K562 (cell line): ENCODE data around the gene KCNK7. TPM values are rescaled to one million over a fixed set of nuclear protein-coding genes. Genes with fewer than 3 reads are reported as not detected.

Experiments used
- ADNP ChIP-seq: fragments of 200-800 bp; sonication (Bioruptor generic); IDR thresholded peaks from 2 replicates; pipeline ENCODE4 v1.6.1; 2016; ENCODE audit warnings: missing genetic modification characterization, missing compliant biosample characterization
- BACH1 ChIP-seq: fragments of 200-800 bp; sonication (Bioruptor generic); IDR thresholded peaks from 2 replicates; pipeline ENCODE4 v1.6.1; 2016; ENCODE audit warnings: missing genetic modification characterization, missing compliant biosample characterization
- CBX8 ChIP-seq: fragments of 200-600 bp; sonication (generic); IDR thresholded peaks from 2 replicates; pipeline ENCODE4 v1.6.1; 2012; ENCODE audit warnings: borderline replicate concordance, mixed run types, low read depth, mild to moderate bottlenecking, moderate library complexity, mixed read lengths, low read length, control low read depth, inconsistent platforms; ENCODE audit not compliant: poor library complexity, severe bottlenecking; ENCODE audit errors: extremely low read depth
- EHMT2 ChIP-seq: fragments of 450-650 bp; IDR thresholded peaks from 2 replicates; pipeline ENCODE4 v1.6.1; 2018; ENCODE audit warnings: antibody characterized with exemption
- ETV5 ChIP-seq: sonication (generic); formaldehyde crosslinking; IDR thresholded peaks from 2 replicates; pipeline ENCODE4 v1.4.0; 2020; ENCODE audit warnings: low read depth, mild to moderate bottlenecking, missing genetic modification reagents
- HIVEP1 ChIP-seq: fragments of 250-450 bp; sonication (Bioruptor Pico); IDR thresholded peaks from 2 replicates; pipeline ENCODE4 v1.4.0; 2020; ENCODE audit warnings: mild to moderate bottlenecking
- KDM4B ChIP-seq, 2 experiments: fragments of 450-650 bp in 1 of 2; sonication (generic) in 1 of 2; IDR thresholded peaks; 2 replicates each; pipeline ENCODE4 v1.6.1; 2016 to 2017; ENCODE audit warnings: borderline replicate concordance in 2 of 2, antibody characterized with exemption in 1 of 2, low read depth in 1 of 2, mild to moderate bottlenecking in 1 of 2
- NCOA6 ChIP-seq: fragments of 450-650 bp; IDR thresholded peaks from 2 replicates; pipeline ENCODE4 v1.6.1; 2017; ENCODE audit warnings: mild to moderate bottlenecking
- NFE2L1 ChIP-seq: fragments of 450-650 bp; IDR thresholded peaks from 2 replicates; pipeline ENCODE4 v1.6.1; 2016; ENCODE audit warnings: missing genetic modification characterization, low read depth, mild to moderate bottlenecking, missing compliant biosample characterization, moderate library complexity, borderline replicate concordance
- NUFIP1 ChIP-seq: fragments of 450-650 bp; IDR thresholded peaks from 2 replicates; pipeline ENCODE4 v1.6.1; 2018; ENCODE audit not compliant: partially characterized antibody
- POLR2A ChIP-seq: fragments of 450-650 bp; conservative IDR thresholded peaks from 2 replicates; pipeline ENCODE4 v1.6.1; 2016
- POLR2AphosphoS5 ChIP-seq: IDR thresholded peaks from 2 replicates; pipeline ENCODE4 v1.6.1; 2011; ENCODE audit warnings: mild to moderate bottlenecking, low read depth, low read length, moderate library complexity; ENCODE audit not compliant: control insufficient read depth, insufficient read depth
- RAD51 ChIP-seq: fragments of 450-650 bp; IDR thresholded peaks from 2 replicates; pipeline ENCODE4 v1.7.1; 2016; ENCODE audit warnings: low read depth, mild to moderate bottlenecking, borderline replicate concordance
- SMAD3 ChIP-seq: fragments of 450-650 bp; formaldehyde crosslinking; conservative IDR thresholded peaks from 2 replicates; pipeline ENCODE4 v1.4.0; 2020; ENCODE audit warnings: mild to moderate bottlenecking
- WHSC1 ChIP-seq: IDR thresholded peaks from one replicate; pipeline ENCODE4 v1.6.1; 2012; ENCODE audit warnings: low read length, control low read depth, inconsistent platforms
- ZNF23 ChIP-seq: fragments of 250-450 bp; sonication (Bioruptor Pico); IDR thresholded peaks from 2 replicates; pipeline ENCODE4 v1.4.0; 2020; ENCODE audit warnings: mild to moderate bottlenecking
- ZNF778 ChIP-seq: fragments of 450-650 bp; formaldehyde crosslinking; IDR thresholded peaks from 2 replicates; pipeline ENCODE4 v1.4.0; 2020; ENCODE audit warnings: mild to moderate bottlenecking, moderate library complexity
- polyA plus RNA-seq, 8 experiments: library from polyadenylated mRNA; depleted of rRNA in 4 of 8; stranded (reverse) in 5 of 8; unstranded in 3 of 8; fragments of >200 nt; fragmentation: Nextera tagmentation in 2 of 8; fragmentation: Illumina TruSeq in 1 of 8; extraction: Ambion mirVana in 2 of 8; extraction: Trizol in 1 of 8; gene quantifications; 2 replicates each; pipeline versions ENCODE4 v1.2.1 to v1.2.3, GENCODE V29; 2011 to 2014; ENCODE audit warnings: inconsistent platforms in 1 of 8, missing spikeins in 1 of 8
- total RNA-seq, 7 experiments: library from RNA; depleted of rRNA in 6 of 7; stranded (reverse); fragments of >200 nt in 6 of 7; fragmentation: Illumina TruSeq in 2 of 7; extraction: Trizol in 2 of 7; gene quantifications; 2 replicates each; pipeline versions ENCODE4 v1.2.1 to v1.2.3, GENCODE V29; 2011 to 2021; ENCODE audit warnings: low replicate concordance in 1 of 7
- TF ChIP-seq, protein P1 (sequence below): fragments of 250-450 bp; sonication (Bioruptor Pico); IDR thresholded peaks from 2 replicates; pipeline ENCODE4 v1.5.0; 2020; ENCODE audit warnings: mild to moderate bottlenecking
- TF ChIP-seq, protein P2 (sequence below), 2 experiments: fragments of 450-650 bp; IDR thresholded peaks; 2 replicates each; pipeline ENCODE4 v1.6.1; 2016
- TF ChIP-seq, protein P3 (sequence below): IDR thresholded peaks from 2 replicates; pipeline ENCODE4 v1.6.1; 2016; ENCODE audit warnings: missing genetic modification characterization, missing compliant biosample characterization

The KCNK7 gene
- total and polyA plus RNA-seq, 9 of the 15 experiments (the other 6 are each of a cell fraction or from before 2014, with no cell fraction given) = 0.07 to 0.40 TPM; not detected in 7

DNA sequence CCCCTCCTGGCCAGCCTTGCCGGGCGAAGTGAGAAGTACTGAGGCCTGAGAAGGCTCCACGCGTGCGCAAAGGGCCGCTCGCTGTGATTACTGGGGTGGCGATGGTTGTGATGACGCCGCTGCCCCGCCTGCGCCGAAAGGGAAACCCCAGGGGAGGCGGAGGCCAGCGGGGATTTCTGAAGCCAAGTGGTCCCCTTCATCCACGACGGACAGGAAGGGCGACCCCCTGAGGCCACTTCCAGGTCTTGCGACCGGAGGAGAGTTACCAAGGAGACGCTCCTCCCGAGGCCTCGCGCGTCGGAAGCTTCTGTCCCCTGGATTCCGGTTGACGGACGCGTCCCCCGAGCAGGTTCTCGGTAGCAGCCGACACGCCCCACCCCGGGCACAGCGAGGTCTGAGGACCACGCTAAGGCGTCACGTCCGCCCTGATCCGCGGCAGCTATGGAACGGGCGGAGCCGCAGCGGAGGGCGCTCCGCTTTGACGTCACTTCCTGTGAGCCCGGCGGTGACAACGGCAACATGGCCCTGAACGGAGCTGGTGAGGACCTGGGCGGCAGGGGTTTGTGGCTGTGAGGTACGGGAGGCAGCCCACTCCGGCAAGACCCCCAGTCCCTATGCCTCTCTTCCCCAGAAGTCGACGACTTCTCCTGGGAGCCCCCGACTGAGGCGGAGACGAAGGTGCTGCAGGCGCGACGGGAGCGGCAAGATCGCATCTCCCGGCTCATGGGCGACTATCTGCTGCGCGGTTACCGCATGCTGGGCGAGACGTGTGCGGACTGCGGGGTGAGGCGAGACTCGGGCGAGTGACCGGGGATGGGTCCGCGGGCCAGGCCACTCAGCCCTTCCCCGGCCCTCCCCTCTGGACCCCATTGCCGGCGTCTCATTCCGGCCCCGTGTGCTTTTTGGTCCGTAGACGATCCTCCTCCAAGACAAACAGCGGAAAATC is 25.4 kb downstream of the KCNK7 start, which contains the start of gene ZNRD2 (continued):
- TF ChIP-seq ADNP (tag) (no peak), RAD51 (no peak), NUFIP1 (no peak), POLR2A (peak; percentile 85), NCOA6 (no peak), EHMT2 (no peak), POLR2AphosphoS5 (peak; percentile 61; the same call in 1 of the 2 replicates), ZNF778 (CRISPR knock-in tag) (no peak), WHSC1 (no peak), SMAD3 (CRISPR knock-in tag) (no peak), NFE2L1 (tag) (no peak), ETV5 (CRISPR knock-in tag) (peak; percentile 98), BACH1 (tag) (no peak), CBX8 (no peak), HIVEP1 (CRISPR knock-in tag) (peak; percentile 96), ZNF23 (CRISPR knock-in tag) (no peak), KDM4B (IDR thresholded peaks at IDR 0.05; ENCODE audit: borderline replicate concordance in 2 of 2, low read depth in 1 of 2) (peak in 1 of 2 experiments; percentile 82; a peak in 1 of 4 replicates)
- TF ChIP-seq, protein P1, sequence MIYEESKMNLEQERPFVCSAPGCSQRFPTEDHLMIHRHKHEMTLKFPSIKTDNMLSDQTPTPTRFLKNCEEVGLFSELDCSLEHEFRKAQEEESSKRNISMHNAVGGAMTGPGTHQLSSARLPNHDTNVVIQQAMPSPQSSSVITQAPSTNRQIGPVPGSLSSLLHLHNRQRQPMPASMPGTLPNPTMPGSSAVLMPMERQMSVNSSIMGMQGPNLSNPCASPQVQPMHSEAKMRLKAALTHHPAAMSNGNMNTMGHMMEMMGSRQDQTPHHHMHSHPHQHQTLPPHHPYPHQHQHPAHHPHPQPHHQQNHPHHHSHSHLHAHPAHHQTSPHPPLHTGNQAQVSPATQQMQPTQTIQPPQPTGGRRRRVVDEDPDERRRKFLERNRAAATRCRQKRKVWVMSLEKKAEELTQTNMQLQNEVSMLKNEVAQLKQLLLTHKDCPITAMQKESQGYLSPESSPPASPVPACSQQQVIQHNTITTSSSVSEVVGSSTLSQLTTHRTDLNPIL (CRISPR knock-in tag) = no peak
- TF ChIP-seq, protein P2, sequence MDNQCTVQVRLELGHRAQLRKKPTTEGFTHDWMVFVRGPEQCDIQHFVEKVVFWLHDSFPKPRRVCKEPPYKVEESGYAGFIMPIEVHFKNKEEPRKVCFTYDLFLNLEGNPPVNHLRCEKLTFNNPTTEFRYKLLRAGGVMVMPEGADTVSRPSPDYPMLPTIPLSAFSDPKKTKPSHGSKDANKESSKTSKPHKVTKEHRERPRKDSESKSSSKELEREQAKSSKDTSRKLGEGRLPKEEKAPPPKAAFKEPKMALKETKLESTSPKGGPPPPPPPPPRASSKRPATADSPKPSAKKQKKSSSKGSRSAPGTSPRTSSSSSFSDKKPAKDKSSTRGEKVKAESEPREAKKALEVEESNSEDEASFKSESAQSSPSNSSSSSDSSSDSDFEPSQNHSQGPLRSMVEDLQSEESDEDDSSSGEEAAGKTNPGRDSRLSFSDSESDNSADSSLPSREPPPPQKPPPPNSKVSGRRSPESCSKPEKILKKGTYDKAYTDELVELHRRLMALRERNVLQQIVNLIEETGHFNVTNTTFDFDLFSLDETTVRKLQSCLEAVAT (IDR thresholded peaks at IDR 0.05) = 0 out of 4 replicates have a peak, but pooled peaks of 1 of the 2 experiments have one; percentile 52
- TF ChIP-seq, protein P3, sequence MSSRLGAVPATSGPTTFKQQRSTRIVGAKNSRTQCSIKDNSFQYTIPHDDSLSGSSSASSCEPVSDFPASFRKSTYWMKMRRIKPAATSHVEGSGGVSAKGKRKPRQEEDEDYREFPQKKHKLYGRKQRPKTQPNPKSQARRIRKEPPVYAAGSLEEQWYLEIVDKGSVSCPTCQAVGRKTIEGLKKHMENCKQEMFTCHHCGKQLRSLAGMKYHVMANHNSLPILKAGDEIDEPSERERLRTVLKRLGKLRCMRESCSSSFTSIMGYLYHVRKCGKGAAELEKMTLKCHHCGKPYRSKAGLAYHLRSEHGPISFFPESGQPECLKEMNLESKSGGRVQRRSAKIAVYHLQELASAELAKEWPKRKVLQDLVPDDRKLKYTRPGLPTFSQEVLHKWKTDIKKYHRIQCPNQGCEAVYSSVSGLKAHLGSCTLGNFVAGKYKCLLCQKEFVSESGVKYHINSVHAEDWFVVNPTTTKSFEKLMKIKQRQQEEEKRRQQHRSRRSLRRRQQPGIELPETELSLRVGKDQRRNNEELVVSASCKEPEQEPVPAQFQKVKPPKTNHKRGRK (tag) = no peak
